ENCODE data around the gene XPR1. TPM values are rescaled to one million over a fixed set of nuclear protein-coding genes. Genes with fewer than 3 reads are reported as not detected.

The XPR1 gene
- total RNA-seq, 1 experiment from 2014 or later, result 19.9 TPM

GRCh38 chr1:180837020-180837419, 205.2 kb downstream of the XPR1 start:
- Histone ChIP-seq H3K79me2 (ENCODE audit: insufficient read depth, low read length) (no peaks in the 10 kb centered on the region), H4K20me1 (ENCODE audit: insufficient read depth) (no peaks in the 10 kb centered on the region), H3K27ac (ENCODE audit: low read depth, low read length) (no peak overlapping the region), H3K36me3 (ENCODE audit: control insufficient read depth in 1 of 2, insufficient read depth in 2 of 2, low read length in 2 of 2) (no peaks in the 10 kb centered on the region), H3K9ac (ENCODE audit: low read length) (no peak overlapping the region), H2AFZ (ENCODE audit: low read depth, low read length, poor library complexity, severe bottlenecking) (no peak overlapping the region), H3K4me3 (replicated peaks in 1 of 2; ENCODE audit: low read depth in 1 of 2, low read length in 2 of 2) (no peak overlapping the region), H3K4me2 (ENCODE audit: low read length) (no peak overlapping the region), H3K27me3 (ENCODE audit: insufficient read depth, low read length) (no peaks in the 10 kb centered on the region), H3K9me2 (ENCODE audit: insufficient read depth) (no peaks in the 10 kb centered on the region), H3K9me3 (ENCODE audit: control insufficient read depth in 1 of 2, insufficient read depth in 1 of 2, low read depth in 1 of 2, low read length in 2 of 2) (no peaks in the 10 kb centered on the region), H3K4me1 (ENCODE audit: control insufficient read depth in 1 of 2, insufficient read depth in 2 of 2, low read length in 2 of 2) (no peaks in the 10 kb centered on the region)
- ChIA-PET CTCF (no interaction called here), POLR2A (no interaction called here), RAD21 (ENCODE audit: low non-redundant PET in 1 of 2, low total read pairs in 2 of 2, uncharacterized antibody in 2 of 2, unreplicated experiment in 2 of 2) (no interaction called here)
- no peak for ATAC-seq
- TF ChIP-seq ATF3 (IDR thresholded peaks at IDR 0.05) (no peak), SRF (IDR thresholded peaks at IDR 0.05; ENCODE audit: low read depth) (no peak), MAX (IDR thresholded peaks at IDR 0.05) (no peak), CTCF (IDR thresholded peaks at IDR 0.05 in 2 of 3, conservative IDR thresholded peaks at IDR 0.05 in 1 of 3; ENCODE audit: borderline replicate concordance in 1 of 3, insufficient read depth in 1 of 3, low read depth in 2 of 3, low read length in 2 of 3) (no peak), JUND (IDR thresholded peaks at IDR 0.05) (no peak), REST (IDR thresholded peaks at IDR 0.05; ENCODE audit: low read depth) (no peak), TCF7L2 (IDR thresholded peaks at IDR 0.05; ENCODE audit: borderline replicate concordance, extremely low read depth, insufficient read depth, insufficient read length) (no peak), FOSL1 (IDR thresholded peaks at IDR 0.05; ENCODE audit: low read depth) (no peak), CEBPB (IDR thresholded peaks at IDR 0.05; ENCODE audit: low read depth) (no peak), RAD21 (IDR thresholded peaks at IDR 0.05; ENCODE audit: low read depth) (no peak), POLR2AphosphoS5 (IDR thresholded peaks at IDR 0.05; ENCODE audit: low read depth, low read length) (no peak), YY1 (IDR thresholded peaks at IDR 0.05; ENCODE audit: extremely low read depth, insufficient replicate concordance, low read depth, low read length) (no peak), ZNF274 (IDR thresholded peaks at IDR 0.05; ENCODE audit: low read depth, low read length) (no peak), SIN3A (IDR thresholded peaks at IDR 0.05; ENCODE audit: low read depth) (no peak), CBX3 (IDR thresholded peaks at IDR 0.05; ENCODE audit: low read depth) (no peak), EZH2 (IDR thresholded peaks at IDR 0.05) (no peak), SP1 (IDR thresholded peaks at IDR 0.05; ENCODE audit: low read depth) (no peak), POLR2A (IDR thresholded peaks at IDR 0.05; ENCODE audit: borderline replicate concordance, extremely low read depth, insufficient read depth, insufficient read length) (no peak)
- DNase-seq (ENCODE audit: low read depth, low spot score), result no peak
- intact Hi-C loops (cut with micrococcal nuclease), result no loop called here
- no TSS peak for BruUV-seq (replicated peaks)

All from HCT116 (cell line).